Transverse colon (tissue), 4 donors: ENCODE data around the gene SYT2.

Experiments
- POLR2AphosphoS5 ChIP-seq, 3 donors: sonication (generic); formaldehyde crosslinking; IDR thresholded peaks; one replicate each; pipeline ENCODE4 v1.6.1; 2016; ENCODE audit warnings: antibody characterized with exemption in 3 of 3
- TF ChIP-seq, protein P1 (sequence below), 5 experiments: fragments of 200-600 bp in 3 of 5; fragments of 450-650 bp in 2 of 5; sonication (generic) in 3 of 5; IDR thresholded peaks; 1 replicate in 2 of 5; 2 replicates in 3 of 5; pipeline ENCODE4 v1.5.1; 2016 to 2017; ENCODE audit warnings: antibody characterized with exemption in 5 of 5, inconsistent platforms in 3 of 5, mild to moderate bottlenecking in 2 of 5, moderate library complexity in 1 of 5

DNA sequence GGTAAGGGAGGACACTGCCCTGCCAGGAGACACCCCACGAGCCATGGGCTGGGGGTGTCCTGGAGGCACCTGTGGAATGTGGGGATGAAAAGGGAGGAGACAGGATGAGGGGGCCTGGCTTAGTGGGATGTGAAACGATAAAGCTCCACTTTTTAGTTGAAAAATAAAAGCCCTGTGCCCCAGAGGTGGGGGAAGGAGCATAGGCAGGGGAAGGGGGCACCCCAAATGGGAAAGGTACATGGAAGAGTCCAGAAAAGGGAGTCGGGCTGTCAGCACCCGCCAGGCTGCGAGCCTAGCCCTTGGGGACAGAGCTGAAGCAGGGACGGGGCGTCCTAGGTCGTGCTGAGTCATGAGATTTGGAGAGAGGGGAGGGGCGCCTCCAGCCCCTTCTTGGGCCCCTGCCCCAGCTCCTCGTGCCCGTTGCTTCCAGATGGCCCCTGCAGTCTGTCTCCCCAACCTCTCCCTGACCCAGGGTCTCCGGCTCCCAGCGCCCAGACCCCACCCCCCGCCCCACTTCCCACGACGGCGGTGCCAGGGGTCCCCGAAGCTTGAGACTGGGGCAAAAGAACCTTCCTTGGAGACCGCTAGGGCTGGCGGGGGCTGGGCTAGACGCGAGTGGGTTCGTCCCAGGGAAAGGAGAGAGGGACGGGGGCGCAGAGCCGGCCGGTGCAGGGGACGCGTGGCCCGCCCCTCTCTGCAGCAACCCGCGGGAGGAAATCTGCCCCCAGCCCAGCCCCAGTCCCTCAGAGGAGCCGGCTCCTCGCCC lies 795 bp downstream of the SYT2 start:
- TF ChIP-seq, protein P1, sequence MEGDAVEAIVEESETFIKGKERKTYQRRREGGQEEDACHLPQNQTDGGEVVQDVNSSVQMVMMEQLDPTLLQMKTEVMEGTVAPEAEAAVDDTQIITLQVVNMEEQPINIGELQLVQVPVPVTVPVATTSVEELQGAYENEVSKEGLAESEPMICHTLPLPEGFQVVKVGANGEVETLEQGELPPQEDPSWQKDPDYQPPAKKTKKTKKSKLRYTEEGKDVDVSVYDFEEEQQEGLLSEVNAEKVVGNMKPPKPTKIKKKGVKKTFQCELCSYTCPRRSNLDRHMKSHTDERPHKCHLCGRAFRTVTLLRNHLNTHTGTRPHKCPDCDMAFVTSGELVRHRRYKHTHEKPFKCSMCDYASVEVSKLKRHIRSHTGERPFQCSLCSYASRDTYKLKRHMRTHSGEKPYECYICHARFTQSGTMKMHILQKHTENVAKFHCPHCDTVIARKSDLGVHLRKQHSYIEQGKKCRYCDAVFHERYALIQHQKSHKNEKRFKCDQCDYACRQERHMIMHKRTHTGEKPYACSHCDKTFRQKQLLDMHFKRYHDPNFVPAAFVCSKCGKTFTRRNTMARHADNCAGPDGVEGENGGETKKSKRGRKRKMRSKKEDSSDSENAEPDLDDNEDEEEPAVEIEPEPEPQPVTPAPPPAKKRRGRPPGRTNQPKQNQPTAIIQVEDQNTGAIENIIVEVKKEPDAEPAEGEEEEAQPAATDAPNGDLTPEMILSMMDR (IDR thresholded peaks at IDR 0.05): no peak
- TF ChIP-seq POLR2AphosphoS5 (IDR thresholded peaks at IDR 0.05): no peak
